Uterus (tissue), 4 donors: ENCODE measurements around the gene MYO1G. TPM values are rescaled to one million over a fixed set of nuclear protein-coding genes. Genes with fewer than 3 reads are reported as not detected.

Experiments used
- DNase-seq, 2 donors: peaks; one replicate each; pipeline ENCODE4 v3.0.0-alpha.2; 2019 to 2020
- H3K27ac ChIP-seq, 2 donors: fragments of 200-600 bp; sonication (generic); 1 replicate in 1 of 2; 2 replicates in 1 of 2; pipeline ENCODE4 v1.5.1; 2016 to 2018
- H3K27me3 ChIP-seq, 2 donors: fragments of 200-600 bp; sonication (generic); one replicate each; pipeline ENCODE4 v1.5.1; 2018 to 2019; ENCODE audit warnings: control low read depth in 1 of 2
- H3K36me3 ChIP-seq, 2 donors: fragments of 200-600 bp; sonication (generic); one replicate each; pipeline ENCODE4 v1.5.1; 2019; ENCODE audit warnings: control low read depth in 1 of 2
- H3K4me1 ChIP-seq, 2 donors: fragments of 200-600 bp; sonication (generic); one replicate each; pipeline ENCODE4 v1.5.1; 2018 to 2019; ENCODE audit warnings: control low read depth in 1 of 2
- H3K4me3 ChIP-seq, 2 donors: fragments of 200-600 bp; sonication (generic); 1 replicate in 1 of 2; 2 replicates in 1 of 2; pipeline ENCODE4 v1.5.1; 2018 to 2019; ENCODE audit warnings: mild to moderate bottlenecking in 1 of 2
- H3K9me3 ChIP-seq, 2 donors: fragments of 200-600 bp; sonication (generic); one replicate each; pipeline ENCODE4 v1.5.1; 2019; ENCODE audit warnings: control low read depth in 1 of 2
- POLR2A ChIP-seq, 2 donors: fragments of 450-650 bp; IDR thresholded peaks; one replicate each; pipeline ENCODE4 v1.6.1; 2016; ENCODE audit warnings: antibody characterized with exemption in 2 of 2, mild to moderate bottlenecking in 1 of 2, moderate library complexity in 1 of 2
- intact Hi-C: fragments of 100-400 bp; cut with DNase I; formaldehyde crosslinking; loops from one replicate; pipeline ENCODE4 v1.15.1; 2023; ENCODE audit warnings: low total_unique reads
- total RNA-seq, 4 donors: library from RNA; depleted of rRNA in 3 of 4; stranded (reverse); fragments of >200 nt in 3 of 4; gene quantifications; one replicate each; pipeline versions ENCODE4 v1.1.0 to v1.2.4, GENCODE V29; 2014 to 2023
- TF ChIP-seq, protein P1 (sequence below), 4 experiments: fragments of 200-600 bp in 2 of 4; fragments of 450-650 bp in 2 of 4; sonication (generic) in 2 of 4; IDR thresholded peaks; one replicate each; pipeline ENCODE4 v1.5.1; 2016 to 2019; ENCODE audit warnings: antibody characterized with exemption in 4 of 4, mild to moderate bottlenecking in 2 of 4, moderate library complexity in 1 of 4
- donor health status: DM: yes; HTN: yes; CAD: no.

Gene MYO1G
- total RNA-seq, 4 donors from 2014 or later = 0.59 to 3.1 (median 1.2) TPM

DNA sequence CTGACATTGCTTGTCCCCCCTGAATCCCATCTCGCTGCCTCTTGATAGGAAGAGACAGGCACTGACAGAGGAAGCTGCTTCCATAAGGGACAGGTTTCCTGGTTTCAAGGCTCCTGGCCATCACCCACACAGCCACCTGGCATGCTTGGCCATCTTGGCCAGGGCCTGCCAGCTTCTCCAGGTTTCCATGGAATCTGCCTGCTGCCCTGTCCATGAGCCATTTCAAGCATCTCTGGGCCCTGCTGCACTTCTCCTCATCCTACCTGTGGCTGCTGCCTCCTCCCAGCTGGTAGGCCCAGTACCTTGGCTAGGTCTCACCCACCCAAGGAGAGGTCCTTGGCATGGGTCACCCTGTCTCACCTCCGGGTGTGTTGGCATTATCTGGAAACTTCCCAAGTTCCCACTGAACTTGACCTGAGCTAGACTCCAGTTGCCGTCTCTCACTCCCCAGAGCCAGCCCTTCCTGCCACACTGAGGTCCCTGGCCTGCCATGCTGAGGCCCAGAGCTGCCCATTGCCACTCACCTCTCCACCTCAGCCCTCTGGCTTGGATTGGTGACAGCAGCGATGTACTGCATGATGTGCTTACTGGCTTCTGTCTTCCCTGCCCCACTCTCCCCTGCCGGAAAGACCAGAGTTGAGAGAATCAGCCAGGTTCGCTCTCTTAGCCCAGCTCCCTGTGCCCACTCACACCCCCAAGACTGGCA lies 2.6 kb downstream of the MYO1G start:
- Histone ChIP-seq H3K27ac (no peak overlapping the region), H3K36me3 (no peaks in the 10 kb centered on the region), H3K4me1 (no peaks in the 10 kb centered on the region), H3K4me3 (no peak overlapping the region), H3K9me3 (no peaks in the 10 kb centered on the region), H3K27me3 (no peaks in the 10 kb centered on the region)
- intact Hi-C loops = no loop called here
- no peak for DNase-seq
- no peak for TF ChIP-seq POLR2A (IDR thresholded peaks at IDR 0.05)

DNA sequence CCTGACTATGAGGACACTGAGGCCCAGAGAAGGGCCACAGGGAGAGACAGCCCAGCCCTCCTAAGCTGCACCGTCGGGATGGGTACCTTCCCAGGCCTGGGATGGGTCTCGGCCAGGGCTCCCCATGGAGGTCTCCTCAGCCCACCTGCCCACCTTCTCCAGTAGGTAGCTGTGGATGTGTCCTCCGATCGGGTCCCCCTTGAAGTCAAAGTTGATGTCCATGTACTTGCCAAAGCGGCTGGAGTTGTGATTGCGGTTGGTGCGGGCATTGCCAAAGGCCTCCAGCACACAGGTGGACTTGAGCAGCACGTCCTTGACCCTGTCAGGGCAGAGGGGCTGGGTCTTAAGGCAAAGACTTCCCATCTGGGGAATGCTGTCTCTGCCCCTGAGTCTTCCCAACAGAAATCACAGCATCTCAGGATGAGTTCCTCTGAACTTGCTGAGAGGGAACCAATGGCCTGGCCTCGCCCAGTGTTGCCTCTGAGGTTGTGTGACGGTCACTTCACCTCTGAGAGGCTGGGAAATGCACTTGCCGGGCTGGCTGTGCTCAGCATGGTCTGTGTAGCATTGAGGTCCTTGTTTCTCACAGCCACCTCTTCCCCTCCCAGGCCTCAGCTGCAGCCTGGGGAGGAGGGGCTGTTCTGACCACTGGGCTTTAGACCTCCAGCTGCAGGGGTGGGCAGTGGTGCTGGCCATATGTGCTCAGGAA lies 3.3 kb downstream of the MYO1G start:
- intact Hi-C loops = no loop called here
- Histone ChIP-seq H3K36me3 (no peaks in the 10 kb centered on the region), H3K4me3 (no peak overlapping the region), H3K4me1 (no peaks in the 10 kb centered on the region), H3K27me3 (no peaks in the 10 kb centered on the region), H3K27ac (no peak overlapping the region), H3K9me3 (no peaks in the 10 kb centered on the region)
- no peak for DNase-seq
- TF ChIP-seq, protein P1, sequence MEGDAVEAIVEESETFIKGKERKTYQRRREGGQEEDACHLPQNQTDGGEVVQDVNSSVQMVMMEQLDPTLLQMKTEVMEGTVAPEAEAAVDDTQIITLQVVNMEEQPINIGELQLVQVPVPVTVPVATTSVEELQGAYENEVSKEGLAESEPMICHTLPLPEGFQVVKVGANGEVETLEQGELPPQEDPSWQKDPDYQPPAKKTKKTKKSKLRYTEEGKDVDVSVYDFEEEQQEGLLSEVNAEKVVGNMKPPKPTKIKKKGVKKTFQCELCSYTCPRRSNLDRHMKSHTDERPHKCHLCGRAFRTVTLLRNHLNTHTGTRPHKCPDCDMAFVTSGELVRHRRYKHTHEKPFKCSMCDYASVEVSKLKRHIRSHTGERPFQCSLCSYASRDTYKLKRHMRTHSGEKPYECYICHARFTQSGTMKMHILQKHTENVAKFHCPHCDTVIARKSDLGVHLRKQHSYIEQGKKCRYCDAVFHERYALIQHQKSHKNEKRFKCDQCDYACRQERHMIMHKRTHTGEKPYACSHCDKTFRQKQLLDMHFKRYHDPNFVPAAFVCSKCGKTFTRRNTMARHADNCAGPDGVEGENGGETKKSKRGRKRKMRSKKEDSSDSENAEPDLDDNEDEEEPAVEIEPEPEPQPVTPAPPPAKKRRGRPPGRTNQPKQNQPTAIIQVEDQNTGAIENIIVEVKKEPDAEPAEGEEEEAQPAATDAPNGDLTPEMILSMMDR (IDR thresholded peaks at IDR 0.05) = no peak
- TF ChIP-seq POLR2A (IDR thresholded peaks at IDR 0.05) = no peak

DNA sequence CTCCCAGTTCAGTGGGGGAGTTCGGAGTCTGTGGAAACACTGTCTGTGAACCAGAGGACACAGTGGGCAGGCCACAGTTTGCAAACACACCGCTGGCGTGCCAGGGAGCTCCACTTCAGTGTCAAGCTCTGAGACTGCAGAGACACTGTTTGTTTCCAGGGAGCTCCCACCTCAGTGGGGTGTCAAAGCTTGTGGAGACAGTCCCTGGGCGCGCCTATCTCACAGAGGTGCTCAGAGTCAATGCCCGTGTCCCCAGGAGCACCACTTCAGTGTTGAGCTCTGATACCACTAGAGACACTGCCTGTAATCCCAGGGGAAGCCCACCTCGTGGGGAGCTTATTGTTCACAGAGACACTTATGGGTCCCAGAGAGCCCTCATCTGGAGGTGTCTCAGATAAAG lies 4.3 kb downstream of the MYO1G start:
- intact Hi-C loops = no loop called here

DNA sequence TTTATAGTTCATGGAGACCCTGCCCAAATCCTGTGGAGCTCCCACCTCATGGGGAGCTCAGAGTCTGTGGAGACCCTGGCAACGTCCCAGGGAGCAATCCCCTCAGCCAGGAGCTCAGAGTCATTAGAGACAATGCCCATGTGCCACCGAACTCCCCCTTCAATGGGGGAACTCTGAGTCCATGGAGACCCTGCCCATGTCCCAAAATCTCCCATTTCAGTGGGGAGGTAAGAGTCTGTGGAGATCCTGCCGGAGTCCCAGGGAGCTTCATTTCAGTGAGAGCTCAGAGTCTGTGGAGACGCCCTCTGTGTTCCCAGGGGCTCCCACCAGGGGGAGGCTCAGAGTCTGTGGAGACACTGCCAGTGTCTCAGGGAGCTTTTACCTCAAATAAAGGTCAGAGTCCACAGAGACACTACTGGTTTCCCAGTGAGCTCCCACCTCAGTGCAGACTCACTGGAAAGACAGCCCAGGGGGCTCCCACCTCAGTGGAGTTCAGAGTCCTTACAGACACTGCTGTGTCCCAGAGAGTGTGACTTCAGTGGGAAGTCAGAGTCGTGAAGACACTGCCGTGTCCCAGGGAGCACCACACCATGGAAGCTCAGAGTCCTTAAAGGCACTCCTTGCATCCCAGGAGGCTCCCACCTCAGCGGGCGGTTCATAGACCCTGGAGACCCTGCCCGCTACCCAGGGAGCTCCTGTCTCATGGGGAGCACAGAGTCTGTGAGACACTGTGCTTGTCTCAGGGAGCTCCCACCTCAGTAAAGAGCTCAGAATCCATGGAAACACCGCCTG lies 5.0 kb downstream of the MYO1G start:
- Histone ChIP-seq H3K9me3 (no peaks in the 10 kb centered on the region), H3K27me3 (no peaks in the 10 kb centered on the region), H3K36me3 (no peaks in the 10 kb centered on the region), H3K27ac (no peak overlapping the region), H3K4me1 (no peaks in the 10 kb centered on the region), H3K4me3 (no peak overlapping the region)
- DNase-seq = no peak
- TF ChIP-seq POLR2A (IDR thresholded peaks at IDR 0.05) = no peak
- TF ChIP-seq, protein P1 (IDR thresholded peaks at IDR 0.05) = peak in 1 of 4 experiments; percentile 31
- intact Hi-C loops = no loop called here

More for the DNA sequence above, 4.3 kb downstream of the MYO1G start:
- DNase-seq = no peak
- Histone ChIP-seq H3K9me3 (no peaks in the 10 kb centered on the region), H3K27me3 (no peaks in the 10 kb centered on the region), H3K4me3 (no peak overlapping the region), H3K4me1 (no peaks in the 10 kb centered on the region), H3K36me3 (no peaks in the 10 kb centered on the region), H3K27ac (no peak overlapping the region)
- TF ChIP-seq POLR2A (IDR thresholded peaks at IDR 0.05) = no peak
- TF ChIP-seq, protein P1 (IDR thresholded peaks at IDR 0.05) = no peak

DNA sequence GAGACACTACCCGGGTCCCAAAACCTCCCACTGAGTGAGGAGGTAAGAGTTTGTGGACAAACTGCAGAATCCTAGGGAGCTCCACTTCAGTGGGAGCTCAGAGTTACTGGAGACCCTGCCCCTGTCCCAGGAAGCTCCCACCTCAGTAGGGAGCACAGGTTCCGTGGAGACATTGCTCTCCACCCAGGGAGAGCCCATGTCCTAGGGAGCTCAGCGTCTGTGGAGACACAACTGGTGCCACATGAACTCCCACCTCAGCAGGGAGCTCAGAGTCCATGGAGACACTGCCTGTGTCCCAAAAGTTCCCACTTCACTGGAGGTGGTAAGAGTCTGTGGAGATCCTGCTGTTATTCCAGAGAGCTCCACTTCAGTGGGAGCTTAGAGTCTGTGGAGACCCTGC lies 6.3 kb downstream of the MYO1G start:
- Histone ChIP-seq H3K4me3 (no peak overlapping the region), H3K27me3 (no peaks in the 10 kb centered on the region), H3K9me3 (no peaks in the 10 kb centered on the region), H3K36me3 (no peaks in the 10 kb centered on the region), H3K4me1 (no peaks in the 10 kb centered on the region), H3K27ac (no peak overlapping the region)
- TF ChIP-seq POLR2A (IDR thresholded peaks at IDR 0.05) = no peak
- TF ChIP-seq, protein P1 (IDR thresholded peaks at IDR 0.05) = no peak
- intact Hi-C loops = no loop called here
- no peak for DNase-seq
